Hematopoietic multipotent progenitor cell treated with erythropoietin and hydrocortisone succinate and interleukin-3 and kit ligand, for 8 days (in vitro differentiated cells): ENCODE results near the gene PIK3R6.
"Not testable (repeated sequence)": the region's sequence is repeated elsewhere in the genome, so short reads cannot be mapped to it uniquely, and the experiment has no call there.

Source experiments
- DNase-seq: peaks from one replicate; pipeline ENCODE4 v3.0.0-alpha.2; 2015

Gene PIK3R6

DNA sequence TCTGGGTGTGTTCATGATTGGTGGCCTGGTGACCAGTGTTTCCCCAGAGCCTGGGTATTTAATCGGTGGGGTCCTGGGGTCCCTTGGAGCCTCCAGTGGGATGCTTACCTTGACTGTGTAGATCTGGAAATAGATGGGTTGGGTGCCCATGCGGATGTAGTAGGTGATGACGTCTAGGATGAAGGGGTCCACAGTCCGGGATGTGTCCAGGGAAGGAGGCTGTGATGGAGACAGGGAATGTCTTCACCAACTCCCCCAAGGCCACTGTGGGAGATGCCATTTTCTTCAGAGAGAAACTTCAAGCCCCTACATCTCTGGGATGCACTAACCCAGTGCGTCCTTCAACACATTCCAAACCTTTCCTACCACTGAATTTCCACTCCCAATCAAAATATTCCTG lies 44.2 kb downstream of the PIK3R6 start:
- DNase-seq = no peak

GRCh38 chr17:8822401-8823035 lies 45.0 kb downstream of the PIK3R6 start:
- DNase-seq = no peak

DNA sequence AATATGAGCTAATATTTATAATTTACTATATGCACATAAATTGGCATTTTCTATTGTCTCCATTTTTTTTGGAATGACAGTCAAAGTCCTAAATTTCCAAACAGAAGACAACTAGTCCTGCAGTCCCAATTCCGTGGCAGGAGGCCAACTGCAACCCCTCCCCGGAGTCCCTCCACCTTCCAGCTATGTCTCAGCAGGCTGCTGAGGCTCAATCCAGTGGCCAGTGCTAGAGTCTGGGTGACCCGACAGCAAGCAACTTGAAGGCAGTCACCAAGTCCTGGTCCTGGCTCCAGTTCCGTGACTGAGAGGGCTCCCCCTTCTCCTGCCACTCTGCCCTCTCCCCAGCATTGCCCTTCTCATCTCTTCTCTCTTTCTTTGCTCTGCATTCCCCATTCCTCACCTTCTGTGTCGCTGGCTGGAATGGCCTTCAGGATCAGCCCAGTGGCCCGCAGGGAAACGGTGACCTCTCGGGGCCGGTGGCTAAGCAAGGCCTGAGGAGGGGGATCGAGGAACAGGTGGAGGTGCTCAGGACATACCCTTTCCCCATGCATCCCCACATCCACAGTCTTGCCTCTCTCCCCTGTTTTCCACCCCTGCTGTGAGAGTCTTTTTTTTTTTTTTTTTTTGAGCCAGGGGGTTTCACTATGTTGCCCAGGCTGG lies 45.9 kb downstream of the PIK3R6 start:
- DNase-seq = no peak

- DNase-seq = no peak
Observed at GRCh38 chr17:8820311-8821010, 47.0 kb downstream of the PIK3R6 start.

GRCh38 chr17:8818654-8819330 lies 48.7 kb downstream of the PIK3R6 start:
- DNase-seq = no peak

- DNase-seq = no peak
Observed at GRCh38 chr17:8818047-8818446, 49.4 kb downstream of the PIK3R6 start.

- DNase-seq = no peak
Observed at GRCh38 chr17:8806926-8807550, 60.4 kb downstream of the PIK3R6 start.

DNA sequence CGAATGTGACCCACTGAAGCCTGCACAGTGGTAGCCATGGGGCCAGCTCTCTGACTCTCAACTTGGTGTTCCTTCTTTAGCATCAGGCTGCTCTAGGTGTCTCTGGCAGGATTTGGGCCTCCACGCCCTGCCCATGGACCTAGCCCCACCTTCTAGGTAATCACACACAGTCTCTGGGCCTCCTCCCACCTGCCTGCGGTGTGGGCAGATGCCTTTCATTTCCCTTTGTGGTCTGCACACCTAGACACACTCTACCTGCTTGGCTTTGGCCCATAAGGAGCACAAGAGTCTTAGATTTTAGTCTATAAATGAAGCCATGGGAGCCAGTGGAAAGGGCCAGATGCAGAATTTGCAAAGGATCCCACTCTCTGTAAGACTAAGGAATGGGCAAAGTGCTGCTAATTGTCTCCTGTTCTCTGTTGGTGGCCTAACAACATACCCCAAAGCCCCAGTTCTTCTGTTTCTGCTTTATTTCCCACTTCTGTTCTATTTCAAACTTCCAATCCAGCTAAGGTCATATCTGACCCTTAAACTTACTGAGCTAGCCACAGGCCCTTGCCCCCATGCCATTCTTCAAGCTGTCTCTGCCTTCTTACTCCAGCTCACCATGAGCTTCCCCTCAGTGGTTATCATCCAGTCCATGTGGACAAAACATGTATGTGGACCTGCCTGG lies 61.1 kb downstream of the PIK3R6 start:
- DNase-seq = no peak

DNA sequence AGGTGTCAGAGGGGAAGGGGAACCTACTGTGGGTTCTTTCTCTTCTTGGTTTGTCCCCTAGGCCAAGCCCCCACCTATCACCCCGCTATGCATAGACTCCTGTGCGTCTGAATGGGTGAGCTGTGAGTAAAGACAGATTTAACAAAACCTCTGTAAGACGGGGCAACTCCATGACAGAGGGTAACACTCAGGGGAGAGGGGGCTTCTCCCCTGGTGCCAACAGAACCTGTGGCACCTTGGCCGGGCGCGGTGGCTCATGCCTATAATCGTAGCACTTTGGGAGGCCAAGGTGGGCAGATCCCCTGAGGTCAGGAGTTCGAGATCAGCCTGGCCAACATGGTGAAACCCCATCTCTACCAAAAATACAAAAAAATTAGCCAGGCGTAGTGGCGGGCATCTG lies 62.1 kb downstream of the PIK3R6 start:
- not testable (repeated sequence) for DNase-seq

GRCh38 chr17:8803531-8804420 lies 63.7 kb downstream of the PIK3R6 start:
- DNase-seq = no peak

DNA sequence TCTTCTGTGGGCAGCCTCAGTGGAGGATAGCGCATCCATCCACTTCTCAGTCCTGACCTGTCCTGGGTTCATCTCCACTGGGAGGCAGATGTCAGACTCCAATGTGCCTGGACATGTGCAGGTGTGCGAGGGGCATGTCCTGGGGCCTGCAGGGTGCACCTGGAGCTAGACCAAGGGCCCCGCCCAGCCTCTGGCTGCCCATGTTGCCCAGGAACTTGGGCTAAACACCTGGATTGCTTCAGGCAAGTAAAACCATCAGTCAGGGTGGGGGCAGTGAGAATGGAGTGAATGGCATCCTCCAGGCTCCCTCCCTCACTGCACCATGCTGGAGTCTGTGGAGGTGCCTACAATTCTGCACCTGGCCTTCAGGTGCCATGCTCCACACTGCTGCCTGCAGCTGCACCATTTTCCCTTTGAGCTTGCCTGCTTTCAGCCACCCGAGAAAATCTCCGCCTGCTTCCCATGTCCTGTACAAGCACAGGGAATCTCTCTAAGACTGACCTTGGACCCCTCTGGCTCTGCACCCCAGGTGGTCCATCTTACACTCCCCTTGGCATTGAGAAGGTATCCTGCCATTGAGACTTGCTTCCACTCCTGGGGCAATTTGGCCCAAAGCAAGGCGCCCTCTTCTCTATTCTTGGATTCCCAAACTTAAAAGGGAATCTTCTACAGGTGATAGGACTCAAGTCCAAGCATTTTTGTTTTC lies 66.2 kb downstream of the PIK3R6 start:
- no peak for DNase-seq

- DNase-seq = no peak
Observed at GRCh38 chr17:8800656-8801055, 66.8 kb downstream of the PIK3R6 start.

- no peak for DNase-seq
Observed at GRCh38 chr17:8799570-8800212, 67.8 kb downstream of the PIK3R6 start.

DNA sequence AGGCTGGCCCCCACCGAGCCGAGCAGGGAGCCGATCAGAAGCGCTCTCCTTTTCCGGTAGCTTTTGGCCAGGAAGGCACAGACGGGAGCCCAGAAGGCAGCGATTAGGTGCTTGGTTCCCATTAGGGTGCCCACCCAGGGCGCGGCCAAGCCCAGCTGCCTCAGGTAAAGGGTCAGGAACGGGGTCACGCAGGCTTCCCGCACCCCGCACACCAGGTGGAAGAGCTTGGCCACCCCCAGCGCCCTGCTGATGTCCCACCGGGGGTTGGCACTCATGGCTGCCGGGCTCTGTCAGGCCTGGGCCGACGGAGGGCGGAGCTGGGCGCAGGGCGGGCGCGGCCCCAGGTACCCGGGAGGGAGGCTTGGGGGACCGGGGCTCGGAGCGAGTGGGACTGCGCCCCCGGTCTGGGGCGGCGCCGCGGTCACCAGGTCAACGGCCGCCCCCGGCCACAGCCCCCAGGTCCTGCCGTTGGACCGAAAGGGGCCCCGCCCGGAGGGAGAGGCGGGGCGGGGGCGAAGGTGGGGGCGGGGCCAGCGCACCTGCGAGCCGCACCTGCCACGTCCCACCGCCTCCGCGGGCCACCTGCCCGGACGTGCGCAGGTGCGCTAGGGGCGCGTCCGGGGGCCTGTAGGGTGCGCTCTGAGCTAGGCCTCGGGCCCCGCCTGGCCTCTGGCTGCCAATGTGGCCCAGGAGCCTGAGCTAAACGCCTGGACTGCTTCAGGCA lies 68.5 kb downstream of the PIK3R6 start, which contains the start of gene MFSD6L:
MFSD6L (minus strand) TSS at position 520 of the 724 bp plus-strand sequence; CDS start at position 275, 245 bp downstream.
- no peak for DNase-seq

DNA sequence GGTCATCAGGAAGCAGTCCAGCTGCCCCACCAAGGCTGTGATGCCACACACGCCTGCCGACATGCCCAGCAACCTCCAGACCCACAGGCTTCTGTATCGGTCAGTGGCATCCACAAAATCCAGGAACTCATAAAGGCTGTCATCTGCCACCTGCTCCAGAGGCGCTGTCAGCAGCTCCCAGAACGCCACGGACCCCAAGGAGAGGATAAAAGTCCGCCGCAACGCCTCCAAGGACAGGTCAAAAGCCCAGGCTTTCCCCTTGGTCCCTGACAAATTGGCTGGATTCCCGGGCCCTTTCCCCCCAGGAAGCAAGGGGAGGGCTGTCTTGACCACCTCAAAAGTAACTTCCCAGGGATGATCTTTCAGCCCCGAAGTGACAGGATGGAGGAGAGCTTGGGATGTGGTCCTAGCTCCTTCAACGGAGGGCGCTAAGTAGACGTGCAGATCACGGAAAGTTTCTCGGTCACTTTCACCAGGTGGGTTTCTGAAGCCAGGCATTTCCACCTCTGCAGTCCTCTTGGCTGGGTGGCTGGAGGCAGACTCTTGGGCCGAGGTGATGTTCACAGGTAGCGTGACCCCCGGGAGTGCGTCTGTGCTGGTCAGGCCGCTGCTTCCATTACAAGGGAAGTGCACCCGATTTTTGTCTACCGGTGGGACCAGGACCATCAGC lies 69.2 kb downstream of the PIK3R6 start:
- no peak for DNase-seq

DNA sequence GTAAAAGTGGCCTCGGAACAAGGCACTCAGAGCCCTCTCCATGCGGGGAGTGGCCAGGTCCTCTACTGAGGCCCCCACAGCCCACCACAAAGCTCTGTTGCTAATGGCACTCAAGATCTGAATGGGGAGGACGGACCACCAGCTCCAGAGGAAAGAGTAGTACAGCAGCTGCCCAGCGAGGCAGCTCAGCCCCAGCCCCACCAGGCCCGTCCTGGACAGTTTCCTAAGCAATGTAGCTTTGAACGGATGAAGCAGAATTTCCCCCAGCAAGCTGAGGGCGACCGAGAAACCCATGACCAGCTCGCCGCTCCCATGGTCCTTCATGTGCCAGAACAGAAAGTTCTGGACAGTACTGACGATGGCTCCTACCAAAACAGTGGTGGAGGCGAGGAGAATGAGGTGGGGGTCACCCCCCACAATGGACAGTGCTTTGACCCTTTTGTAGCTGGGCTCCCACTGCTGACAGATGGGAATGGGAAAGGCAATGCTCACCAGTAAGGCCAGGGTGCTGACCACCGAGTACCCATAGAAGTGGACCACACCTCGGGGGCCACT lies 69.8 kb downstream of the PIK3R6 start:
- DNase-seq = no peak

DNA sequence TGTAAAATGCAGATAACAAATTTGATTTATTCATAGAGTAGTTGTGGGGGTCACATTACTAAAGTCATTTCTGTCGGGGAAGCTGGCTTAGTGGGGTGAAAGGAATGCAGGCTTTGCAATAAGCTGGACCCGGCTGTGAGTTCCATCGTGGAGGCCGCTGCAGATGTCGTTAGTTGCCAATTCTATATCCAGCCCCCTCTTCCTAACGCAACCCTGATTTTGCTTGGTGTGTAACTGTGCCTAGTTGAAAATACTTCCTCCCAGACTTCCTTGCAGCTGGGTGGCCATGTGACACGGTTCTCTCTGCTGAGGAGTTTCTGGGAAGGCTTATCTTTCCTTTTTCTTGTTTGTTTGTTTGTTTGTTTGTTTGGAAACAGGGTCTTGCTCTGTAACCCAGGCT lies 72.8 kb downstream of the PIK3R6 start:
- DNase-seq = no peak

DNA sequence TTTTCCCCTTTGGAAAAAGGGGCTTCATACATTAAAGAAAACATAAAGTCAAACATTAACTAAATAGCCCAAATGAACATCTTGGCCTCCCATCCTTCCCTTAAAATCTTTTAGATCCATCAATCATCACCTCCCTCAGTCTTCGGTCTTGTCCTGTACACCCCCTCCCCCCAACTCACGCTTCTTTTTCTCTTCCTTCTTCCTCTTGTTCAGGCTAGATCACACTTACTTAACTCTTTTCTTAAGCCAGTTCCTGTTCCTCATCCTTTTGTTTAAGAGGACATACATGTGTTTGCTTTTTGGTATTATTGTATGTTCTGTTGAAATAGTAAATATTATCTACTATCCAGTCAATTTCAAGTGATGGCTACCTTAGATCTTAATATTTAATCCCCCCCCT lies 73.8 kb downstream of the PIK3R6 start:
- no peak for DNase-seq

- no peak for DNase-seq
Observed at GRCh38 chr17:8792646-8793045, 74.8 kb downstream of the PIK3R6 start.
